Measurements from ENCODE around the gene GPR15LG.
A peak's percentile ranks its signal among the peaks of the same experiment; 100 is the strongest.
"Not testable (repeated sequence)": the region's sequence is repeated elsewhere in the genome, so short reads cannot be mapped to it uniquely, and the experiment has no call there.

Gene GPR15LG

GRCh38 chr10:84173501-84173929, at the start of gene GPR15LG:
Gene GPR15LG (plus strand): TSS chr10:84173801. CDS start chr10:84173852, 51 bp downstream.
- DNase-seq: no peak

GRCh38 chr10:84125910-84126784, 47.5 kb upstream of the GPR15LG start:
- DNase-seq: not testable (repeated sequence)

DNA sequence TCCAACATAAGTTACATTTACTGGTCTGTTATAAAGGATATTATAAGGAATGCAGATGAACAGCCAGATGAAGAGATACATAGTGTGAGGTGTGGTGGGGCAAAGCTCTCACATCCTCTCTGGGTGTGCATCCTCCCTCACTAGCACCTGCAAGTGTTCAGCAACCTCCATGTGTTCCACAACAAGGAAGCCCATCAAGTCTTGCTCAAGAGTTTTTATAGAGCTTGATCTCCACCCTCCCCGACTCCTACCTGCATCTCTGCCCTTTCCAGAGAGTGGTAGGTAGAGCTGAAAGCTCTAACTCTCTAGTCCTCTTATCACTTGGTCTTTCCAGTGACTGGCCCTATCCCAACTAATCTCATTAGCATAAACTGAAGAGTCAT, 46.8 kb upstream of the GPR15LG start:
- DNase-seq: no peak

GRCh38 chr10:84135836-84136235, 37.8 kb upstream of the GPR15LG start:
- DNase-seq: no peak

GRCh38 chr10:84137811-84138210, 35.8 kb upstream of the GPR15LG start:
- DNase-seq: no peak

GRCh38 chr10:84138478-84139125, 35.0 kb upstream of the GPR15LG start:
- DNase-seq: no peak

DNA sequence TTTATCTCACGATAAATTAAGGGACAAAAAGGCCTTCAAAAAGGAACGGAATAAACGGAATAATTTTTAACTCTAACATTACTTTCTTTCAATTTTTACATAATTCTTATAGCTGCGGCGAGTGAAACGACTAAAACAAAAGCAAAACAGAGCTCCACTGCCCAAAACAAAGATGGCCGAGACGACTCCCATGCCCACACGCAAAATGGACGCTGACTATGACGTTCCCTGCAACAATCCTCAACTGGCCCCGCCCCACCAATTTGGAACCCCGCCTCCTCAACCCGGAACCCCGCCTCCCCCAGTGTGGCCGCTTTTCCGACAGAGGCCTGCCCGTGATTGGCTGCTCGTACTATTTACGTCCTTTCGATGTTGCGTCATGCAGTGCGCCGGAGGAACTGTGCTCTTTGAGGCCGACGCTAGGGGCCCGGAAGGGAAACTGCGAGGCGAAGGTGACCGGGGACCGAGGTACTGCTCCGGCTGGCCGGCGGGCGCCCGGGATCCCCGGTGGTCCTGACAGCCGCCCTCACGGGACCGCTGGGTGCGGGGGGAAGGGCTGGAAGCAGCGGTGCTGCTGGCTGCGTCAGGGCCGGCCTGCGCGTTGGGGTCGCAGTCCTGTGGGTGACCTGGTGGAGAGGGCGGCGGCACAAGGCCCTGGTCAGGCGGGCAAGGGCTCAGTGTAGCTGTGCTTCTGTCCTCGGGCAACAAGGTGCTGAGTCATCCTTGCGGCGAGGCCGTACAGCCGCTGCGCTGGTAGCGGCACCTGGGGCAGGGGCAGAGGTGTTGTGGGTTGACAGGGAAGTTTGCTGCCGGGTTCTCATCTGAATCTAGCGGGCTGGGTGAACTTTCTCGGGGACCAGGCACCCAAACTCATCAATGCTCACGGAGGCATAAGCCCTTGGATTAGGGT, 34.2 kb upstream of the GPR15LG start, which contains the start of gene GHITM:
GHITM (plus strand) TSS at position 384 of the 910 bp plus-strand sequence. CDS start 1,992 bp downstream, outside the sequence.
- DNase-seq: peak; percentile 82

DNA sequence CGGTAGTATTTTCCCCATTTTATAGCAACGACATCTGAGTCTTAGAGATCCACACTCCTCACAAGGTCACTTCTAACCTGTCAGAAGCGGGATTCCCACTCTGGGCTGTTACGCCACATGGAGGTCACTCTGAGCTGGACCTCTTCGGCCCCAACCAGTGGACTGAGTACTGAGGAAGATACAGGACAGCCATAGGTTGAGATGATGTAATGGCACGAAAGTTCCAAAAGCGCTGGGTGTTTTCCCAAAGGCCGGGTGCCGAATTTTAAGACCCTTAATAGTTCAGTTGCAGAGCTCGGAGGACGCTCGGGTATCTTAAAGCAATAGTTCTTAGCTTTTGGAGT, 33.6 kb upstream of the GPR15LG start:
- DNase-seq: no peak

DNA sequence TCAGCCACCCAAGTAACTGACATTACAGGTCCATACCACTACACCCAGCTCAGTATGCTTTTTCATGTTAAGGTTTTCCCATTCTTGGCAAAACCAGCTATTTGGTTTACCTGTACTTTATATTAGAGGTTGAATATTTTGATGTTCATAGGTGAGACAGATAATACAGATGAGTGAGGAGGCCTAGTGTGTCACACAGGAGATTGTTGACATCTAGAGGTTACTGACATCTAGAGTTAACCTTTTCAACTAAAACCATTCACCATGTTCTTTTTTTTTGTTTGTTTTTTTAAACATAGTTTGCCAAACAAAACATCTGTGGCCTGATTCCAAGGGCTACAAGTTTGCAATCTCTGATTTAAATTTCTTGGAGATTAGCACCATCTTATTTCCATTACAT, 26.3 kb upstream of the GPR15LG start:
- no peak for DNase-seq

- not testable (repeated sequence) for DNase-seq
Measured at GRCh38 chr10:84148006-84148597, 25.5 kb upstream of the GPR15LG start.

DNA sequence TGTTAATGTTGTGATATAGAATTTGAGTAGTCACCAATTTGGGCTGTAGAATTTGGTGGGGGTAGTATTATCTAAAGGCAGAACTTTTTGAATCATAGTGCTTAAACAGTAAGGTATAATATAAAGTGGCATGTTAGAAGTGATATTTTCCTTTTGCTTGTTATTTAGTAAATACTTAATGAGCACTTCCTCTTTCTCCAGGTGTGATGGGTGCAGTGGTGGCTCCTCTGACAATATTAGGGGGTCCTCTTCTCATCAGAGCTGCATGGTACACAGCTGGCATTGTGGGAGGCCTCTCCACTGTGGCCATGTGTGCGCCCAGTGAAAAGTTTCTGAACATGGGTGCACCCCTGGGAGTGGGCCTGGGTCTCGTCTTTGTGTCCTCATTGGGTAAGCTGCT, 23.7 kb upstream of the GPR15LG start:
- no peak for DNase-seq

- no peak for DNase-seq
Measured at GRCh38 chr10:84152769-84153168, 20.8 kb upstream of the GPR15LG start.

- DNase-seq: no peak
Measured at GRCh38 chr10:84155521-84155920, 18.1 kb upstream of the GPR15LG start.

GRCh38 chr10:84156009-84156408, 17.6 kb upstream of the GPR15LG start:
- no peak for DNase-seq

DNA sequence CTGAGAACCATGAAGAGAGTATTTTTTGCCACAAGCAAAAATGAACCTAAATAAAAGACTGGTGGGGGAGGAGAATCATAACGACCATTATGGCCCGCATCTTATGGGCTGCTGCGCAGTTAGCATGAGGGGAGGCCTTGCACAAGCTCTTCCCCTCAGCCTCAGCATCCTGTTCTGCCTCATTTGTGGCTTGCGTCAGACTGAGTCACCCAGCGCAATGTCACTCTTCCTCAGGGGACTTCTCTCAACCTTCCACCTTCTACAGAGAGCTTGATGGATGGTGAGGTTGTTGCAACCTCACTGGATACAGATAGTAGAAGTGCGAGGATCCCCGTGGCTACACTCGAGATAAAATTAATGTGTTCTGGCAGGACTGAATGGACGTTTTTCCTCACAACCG, 16.8 kb upstream of the GPR15LG start:
- DNase-seq: no peak

DNA sequence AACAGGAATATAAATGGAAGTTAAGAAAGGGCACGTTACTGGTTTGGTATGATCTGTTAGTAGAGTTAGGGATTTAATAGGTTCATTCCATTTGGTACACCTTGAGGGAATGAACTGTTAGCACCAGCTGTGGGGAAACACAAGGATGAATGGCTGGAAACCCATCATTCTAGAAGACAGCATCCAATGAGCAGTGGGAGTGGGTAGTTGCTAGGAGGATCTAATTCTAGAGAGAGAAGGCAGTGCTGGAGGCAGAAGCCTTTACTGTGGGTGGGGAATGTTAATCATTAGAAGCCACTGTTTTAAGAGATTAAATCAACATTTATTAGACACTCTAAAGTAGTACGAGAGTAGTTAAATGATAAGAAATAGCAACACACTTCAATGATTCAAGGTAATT, 15.5 kb upstream of the GPR15LG start:
- no peak for DNase-seq

GRCh38 chr10:84158550-84158949, 15.1 kb upstream of the GPR15LG start:
- DNase-seq: no peak

DNA sequence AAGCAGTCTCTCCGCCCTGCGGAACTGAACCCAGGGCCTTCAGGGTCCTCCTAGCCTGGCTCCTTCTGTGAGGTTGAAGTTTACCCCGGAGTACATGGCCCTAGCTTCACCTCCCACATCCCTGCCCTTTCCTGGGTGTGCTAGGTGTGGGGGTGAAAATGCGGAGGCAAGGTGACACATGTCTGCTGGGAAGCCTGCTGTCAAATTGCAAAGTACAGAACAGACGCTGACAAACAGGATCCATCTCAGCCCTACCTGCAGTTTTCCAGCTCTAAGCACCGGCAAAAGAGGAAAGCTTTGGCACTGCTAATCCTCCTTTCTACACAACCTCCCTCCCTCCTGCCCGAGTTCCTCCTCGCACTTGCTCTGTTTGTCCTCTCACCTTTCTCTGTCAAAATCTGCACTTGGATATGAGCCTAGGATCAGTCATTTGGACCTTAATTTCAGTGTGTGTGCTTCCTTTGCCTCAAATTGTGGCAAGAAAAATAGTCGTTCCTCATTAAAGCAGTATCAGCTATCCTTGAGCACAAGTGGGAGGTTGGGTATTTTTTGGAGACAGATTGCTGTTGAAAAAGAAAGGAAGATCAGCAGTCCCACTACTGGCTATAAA, 14.4 kb upstream of the GPR15LG start:
- DNase-seq: no peak

DNA sequence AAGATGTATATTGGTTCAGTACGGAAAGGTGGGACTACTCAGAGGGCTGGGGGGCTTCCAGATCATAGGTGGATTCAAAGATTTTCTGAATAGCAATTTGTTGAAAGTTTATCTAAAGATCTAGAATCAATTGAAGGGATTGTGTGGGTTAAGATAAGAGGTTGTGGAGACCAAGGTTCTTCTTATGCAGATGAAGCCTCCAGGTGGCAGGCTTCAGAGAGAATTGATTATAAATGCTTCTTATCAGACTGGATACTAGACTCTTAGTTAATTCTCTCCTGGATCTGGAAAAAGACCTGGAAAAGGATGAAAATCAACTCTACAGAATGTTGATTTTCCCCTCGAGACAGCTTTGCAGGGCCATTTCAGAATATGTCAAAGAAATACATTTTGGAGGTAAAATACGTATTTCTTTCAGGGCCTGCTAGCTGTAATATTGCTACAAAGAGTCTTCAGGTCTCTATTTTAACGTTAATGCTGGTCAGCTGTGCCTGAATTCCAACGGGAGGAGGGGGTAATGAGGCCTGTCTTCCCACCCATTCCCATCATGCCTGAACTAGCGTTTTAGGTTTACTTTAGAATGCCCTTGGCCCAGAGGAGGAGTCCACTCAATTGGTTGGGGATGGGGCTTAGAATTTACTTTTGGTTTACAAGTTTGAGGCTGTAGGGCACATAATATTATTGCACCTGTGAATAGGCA, 12.8 kb upstream of the GPR15LG start:
- no peak for DNase-seq

DNA sequence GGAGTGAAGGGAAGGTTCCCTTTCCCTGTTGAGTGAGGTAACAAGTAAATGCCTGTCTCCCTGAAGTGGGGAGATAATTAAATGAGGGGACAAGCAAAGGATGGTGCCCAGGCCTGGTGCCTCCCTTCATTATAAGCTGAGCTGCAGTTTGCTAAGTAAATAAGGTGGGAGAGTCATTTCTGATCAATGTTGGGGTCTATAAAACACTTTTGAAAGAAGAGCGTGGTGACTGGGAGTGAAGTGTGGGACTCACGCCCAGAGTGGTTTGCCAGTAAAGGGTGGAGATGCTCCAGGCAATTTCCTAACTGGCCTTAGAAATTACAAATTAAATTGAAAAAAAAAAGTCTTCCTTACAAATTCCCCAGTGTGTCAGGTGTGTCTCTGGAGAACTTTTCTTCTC, 9.6 kb upstream of the GPR15LG start:
- no peak for DNase-seq

DNA sequence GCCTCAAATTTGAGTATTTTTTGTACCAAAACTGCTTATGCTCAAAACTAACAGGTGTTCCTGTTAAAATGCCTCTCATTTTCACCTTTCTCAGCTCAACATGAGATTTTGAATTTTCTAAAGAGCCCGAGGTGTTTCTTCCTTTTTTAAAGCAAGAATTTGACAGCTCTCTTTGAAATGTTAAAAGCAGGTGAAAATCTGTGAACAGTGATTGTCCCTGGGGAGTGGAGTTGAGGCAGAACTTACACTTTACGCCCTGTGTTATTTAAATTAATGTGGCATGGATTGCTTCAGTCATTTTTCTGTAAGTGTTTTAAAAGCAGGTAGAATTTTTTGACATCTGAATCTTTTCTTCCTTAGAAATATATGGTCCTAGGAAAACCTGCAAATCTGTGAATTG, 9.2 kb upstream of the GPR15LG start:
- DNase-seq: no peak

All from NCI-H2107 (cell line).